Measurements from ENCODE around the gene PLEKHO1. TPM values are rescaled to one million over a fixed set of nuclear protein-coding genes. Genes with fewer than 3 reads are reported as not detected.
A peak's percentile ranks its signal among the peaks of the same experiment; 100 is the strongest.

The PLEKHO1 gene
- total and polyA plus RNA-seq, 12 donors = 29.3 to 221 (median 59.7) TPM

- Histone ChIP-seq H3K27ac (peak overlapping the region in 8 of 10 donors; percentile 10 to 95 (median 60)), H3K27me3 (no peaks in the 10 kb centered on the region), H3K9me3 (no peaks in the 10 kb centered on the region), H3K4me1 (peaks cover 10 to 96% (median 31%) of the 10 kb centered on the region in 9 donors), H3K4me3 (peak overlapping the region in 1 of 10 donors; percentile 19), H3K36me3 (peaks cover 0 to 65% (median 26%) of the 10 kb centered on the region in 9 donors)
- intact Hi-C loops (cut with DNase I) = loop anchor here in 1 of 10 donors (5.0 kb wide), 1 partner anchor 82 kb away; no protein-coding TSS in a partner anchor
- TF ChIP-seq CTCF (IDR thresholded peaks at IDR 0.05) = no peak
- ATAC-seq (peak in 1 of 8 donors; percentile 7), DNase-seq (peak in 1 of 2 donors; percentile 24)
- 66% methylated on average over 8 of the region's 8 CpGs for WGBS, 2 donors
These were observed 9.8 kb downstream of the PLEKHO1 start for GRCh38 chr1:150159550-150159949.

GRCh38 chr1:150160964-150161621 is 11.4 kb downstream of the PLEKHO1 start:
- no peak for ATAC-seq
- 63 to 78% methylated on average over 7 of the region's 7 CpGs for WGBS, 2 donors

GRCh38 chr1:150161747-150162581 is 12.2 kb downstream of the PLEKHO1 start:
- H3K4me3 ChIP-seq = peak overlapping the region in 5 of 10 donors; percentile 13 to 46 (median 44)
- intact Hi-C loops (cut with DNase I) = loop anchor here in 2 of 10 donors (5.0 to 10.0 kb wide), 2 partner anchors 80 to 197 kb away; no protein-coding TSS in a partner anchor
- peak overlapping the region; percentile 76 to 96 (median 90) for H3K27ac ChIP-seq
- WGBS, 2 donors = 67 to 69% methylated on average over 9 of the region's 9 CpGs
- peaks cover 10 to 90% (median 37%) of the 10 kb centered on the region in 9 donors for H3K4me1 ChIP-seq
- H3K27me3 ChIP-seq = no peaks in the 10 kb centered on the region
- TF ChIP-seq CTCF (IDR thresholded peaks at IDR 0.05) = peak in 2 of 9 donors; percentile 11 to 19
- ATAC-seq (no peak), DNase-seq (no peak)
- no peaks in the 10 kb centered on the region for H3K9me3 ChIP-seq
- H3K36me3 ChIP-seq = peaks cover 0 to 41% (median 17%) of the 10 kb centered on the region in 9 donors

More at GRCh38 chr1:150160964-150161621, 11.4 kb downstream of the PLEKHO1 start:
- Histone ChIP-seq H3K27ac (peak overlapping the region; percentile 5 to 96 (median 89)), H3K36me3 (peaks cover 0 to 50% (median 23%) of the 10 kb centered on the region in 9 donors), H3K27me3 (no peaks in the 10 kb centered on the region), H3K4me3 (peak overlapping the region in 1 of 10 donors; percentile 38), H3K9me3 (no peaks in the 10 kb centered on the region), H3K4me1 (peaks cover 10 to 97% (median 37%) of the 10 kb centered on the region in 9 donors)
- no peak for DNase-seq
- no peak for TF ChIP-seq CTCF (IDR thresholded peaks at IDR 0.05)
- intact Hi-C loops (cut with DNase I) = loop anchor here in 2 of 10 donors (5.0 to 10.0 kb wide), 2 partner anchors 79 to 196 kb away; no protein-coding TSS in a partner anchor

GRCh38 chr1:150162582-150162861 is 12.8 kb downstream of the PLEKHO1 start:
- H3K4me1 ChIP-seq = peaks cover 10 to 84% (median 37%) of the 10 kb centered on the region in 9 donors
- DNase-seq (no peak), ATAC-seq (peak in 2 of 8 donors; percentile 1 to 3)
- intact Hi-C loops (cut with DNase I) = loop anchor here in 2 of 10 donors (5.0 to 10.0 kb wide), 2 partner anchors 80 to 198 kb away; no protein-coding TSS in a partner anchor
- TF ChIP-seq CTCF (IDR thresholded peaks at IDR 0.05) = no peak
- peaks cover 0 to 35% (median 11%) of the 10 kb centered on the region in 9 donors for H3K36me3 ChIP-seq
- peak overlapping the region in 8 of 10 donors; percentile 13 to 46 (median 30) for H3K4me3 ChIP-seq
- H3K9me3 ChIP-seq = no peaks in the 10 kb centered on the region
- H3K27ac ChIP-seq = peak overlapping the region; percentile 76 to 96 (median 90)
- 31 to 58% methylated on average over 4 of the region's 4 CpGs for WGBS, 2 donors
- no peaks in the 10 kb centered on the region for H3K27me3 ChIP-seq
